Measurements from ENCODE around the gene AGRP.

AGRP gene

DNA sequence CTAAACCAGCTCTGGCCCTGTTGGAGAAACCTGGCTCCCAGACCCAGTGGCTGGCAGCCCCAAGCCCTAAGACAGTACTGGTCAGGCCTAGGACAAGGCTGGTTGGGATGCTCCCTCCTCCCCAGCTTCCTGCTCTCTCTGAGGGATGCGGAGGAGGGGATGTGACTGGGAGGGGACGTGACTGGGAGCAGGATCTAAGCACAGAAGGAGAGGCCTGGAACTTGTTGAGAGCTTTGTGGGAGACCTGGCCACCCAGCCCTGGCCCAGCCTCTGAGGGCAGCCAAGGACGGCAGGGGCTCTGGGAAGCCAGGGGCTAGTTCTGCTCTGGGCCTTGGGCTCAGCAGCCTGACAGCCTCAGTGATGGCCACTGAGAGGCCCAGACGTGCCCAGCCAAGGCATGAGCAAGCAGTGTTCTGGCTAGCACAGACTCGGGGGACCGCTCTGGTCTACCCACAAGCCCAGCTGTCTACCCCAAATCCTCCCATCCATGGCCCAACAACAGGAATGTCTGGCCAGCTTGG, 25.2 kb downstream of the AGRP start:
- Mint-ChIP-seq H3K27ac (peak overlapping the region; percentile 64), H3K27me3 (ENCODE audit: low read depth, poor library complexity) (peaks cover 4% of the 10 kb centered on the region), H3K9me3 (no peaks in the 10 kb centered on the region), H3K4me1 (peaks cover 70% of the 10 kb centered on the region), H3K4me3 (no peak overlapping the region), H3K36me3 (ENCODE audit: low read depth) (no peaks in the 10 kb centered on the region)
- TF ChIP-seq, protein P1, sequence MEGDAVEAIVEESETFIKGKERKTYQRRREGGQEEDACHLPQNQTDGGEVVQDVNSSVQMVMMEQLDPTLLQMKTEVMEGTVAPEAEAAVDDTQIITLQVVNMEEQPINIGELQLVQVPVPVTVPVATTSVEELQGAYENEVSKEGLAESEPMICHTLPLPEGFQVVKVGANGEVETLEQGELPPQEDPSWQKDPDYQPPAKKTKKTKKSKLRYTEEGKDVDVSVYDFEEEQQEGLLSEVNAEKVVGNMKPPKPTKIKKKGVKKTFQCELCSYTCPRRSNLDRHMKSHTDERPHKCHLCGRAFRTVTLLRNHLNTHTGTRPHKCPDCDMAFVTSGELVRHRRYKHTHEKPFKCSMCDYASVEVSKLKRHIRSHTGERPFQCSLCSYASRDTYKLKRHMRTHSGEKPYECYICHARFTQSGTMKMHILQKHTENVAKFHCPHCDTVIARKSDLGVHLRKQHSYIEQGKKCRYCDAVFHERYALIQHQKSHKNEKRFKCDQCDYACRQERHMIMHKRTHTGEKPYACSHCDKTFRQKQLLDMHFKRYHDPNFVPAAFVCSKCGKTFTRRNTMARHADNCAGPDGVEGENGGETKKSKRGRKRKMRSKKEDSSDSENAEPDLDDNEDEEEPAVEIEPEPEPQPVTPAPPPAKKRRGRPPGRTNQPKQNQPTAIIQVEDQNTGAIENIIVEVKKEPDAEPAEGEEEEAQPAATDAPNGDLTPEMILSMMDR (IDR thresholded peaks at IDR 0.05): no peak
- DNase-seq: no peak

DNA sequence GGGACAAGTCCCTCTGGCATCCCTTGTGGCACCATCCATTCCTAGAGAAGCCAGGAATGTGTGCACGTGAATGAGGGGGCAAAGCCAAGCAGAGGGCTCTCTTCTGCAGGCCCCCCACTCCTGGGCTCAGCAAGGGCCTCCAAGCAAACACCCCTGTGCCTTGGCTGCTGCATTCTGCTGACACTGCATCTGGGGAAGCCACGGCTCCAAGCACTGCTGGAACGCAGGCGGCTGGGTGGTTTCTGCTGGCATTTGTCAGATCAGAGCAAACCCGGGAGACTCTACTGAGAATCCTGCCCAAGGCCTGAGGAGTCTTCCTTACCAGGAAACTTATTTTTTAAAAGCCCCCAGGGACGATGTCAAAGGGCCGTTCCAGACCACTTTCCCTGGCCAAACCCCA, 25.7 kb downstream of the AGRP start:
- H3K27ac Mint-ChIP-seq: no peak overlapping the region
- H3K36me3 Mint-ChIP-seq (ENCODE audit: low read depth): no peaks in the 10 kb centered on the region
- peaks cover 70% of the 10 kb centered on the region for H3K4me1 Mint-ChIP-seq
- no peak overlapping the region for H3K4me3 Mint-ChIP-seq
- TF ChIP-seq, protein P1 (IDR thresholded peaks at IDR 0.05): no peak
- H3K27me3 Mint-ChIP-seq (ENCODE audit: low read depth, poor library complexity): peaks cover 3% of the 10 kb centered on the region
- no peaks in the 10 kb centered on the region for H3K9me3 Mint-ChIP-seq
- DNase-seq: no peak

DNA sequence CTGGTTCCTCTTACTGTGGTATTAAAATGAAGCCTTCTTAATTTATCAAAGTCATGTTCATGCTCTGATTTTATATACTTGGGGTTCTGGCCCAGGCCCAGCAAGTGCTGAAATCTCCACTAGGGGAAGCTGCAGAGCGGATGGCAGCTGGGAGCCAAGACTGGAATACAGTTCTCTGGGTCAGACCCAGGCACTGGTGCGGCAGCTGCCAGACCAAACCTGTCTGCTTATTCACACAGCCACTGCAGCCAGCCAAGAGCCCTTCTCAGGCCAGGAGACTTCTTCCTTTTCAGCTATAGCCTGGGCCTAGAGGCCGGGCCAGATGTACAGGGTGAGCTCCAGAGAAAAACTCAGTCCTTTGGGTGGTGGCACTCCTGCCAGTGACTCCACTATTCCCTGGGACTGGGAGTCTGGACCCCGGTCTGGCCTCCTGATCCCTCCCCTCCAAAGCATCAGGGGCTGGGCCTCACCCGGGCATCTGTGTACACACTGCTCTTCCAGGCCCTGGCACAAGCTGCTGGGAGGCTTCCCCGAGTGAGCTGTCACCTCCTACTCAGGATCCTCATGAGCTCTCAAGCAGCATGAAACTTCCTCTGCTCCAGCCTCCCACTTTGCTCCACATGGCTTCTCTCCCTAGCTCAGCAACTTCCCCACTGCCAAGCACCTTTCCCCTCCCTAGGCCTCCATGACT, 26.8 kb downstream of the AGRP start:
- no peak overlapping the region for H3K4me3 Mint-ChIP-seq
- H3K4me1 Mint-ChIP-seq: peaks cover 70% of the 10 kb centered on the region
- peak overlapping the region; percentile 84 for H3K27ac Mint-ChIP-seq
- TF ChIP-seq, protein P1 (IDR thresholded peaks at IDR 0.05): peak; percentile 20
- no peaks in the 10 kb centered on the region for H3K9me3 Mint-ChIP-seq
- peaks cover 3% of the 10 kb centered on the region for H3K27me3 Mint-ChIP-seq (ENCODE audit: low read depth, poor library complexity)
- no peak for DNase-seq
- H3K36me3 Mint-ChIP-seq (ENCODE audit: low read depth): no peaks in the 10 kb centered on the region

DNA sequence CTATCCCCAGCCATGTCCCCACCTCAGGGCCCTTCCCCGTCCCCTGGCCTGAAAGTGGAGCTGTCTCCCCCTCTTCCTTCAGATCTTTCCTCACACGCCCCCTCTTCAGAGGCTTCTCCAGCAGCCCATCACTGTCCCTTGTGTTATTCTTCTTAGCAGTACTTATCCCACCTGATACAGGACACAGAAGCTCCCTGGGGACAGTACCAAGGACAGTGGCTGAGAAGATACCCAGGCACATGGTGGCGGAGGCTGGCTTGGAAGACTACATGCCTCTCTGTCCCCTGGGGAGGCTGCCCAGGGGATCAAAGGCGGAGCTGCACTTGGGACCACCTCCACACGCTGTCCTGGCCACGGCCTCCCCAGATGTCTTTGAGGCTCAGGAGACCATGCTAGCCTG, 28.5 kb downstream of the AGRP start:
- no peak overlapping the region for H3K4me3 Mint-ChIP-seq
- DNase-seq: no peak
- TF ChIP-seq, protein P1 (IDR thresholded peaks at IDR 0.05): no peak
- H3K9me3 Mint-ChIP-seq: no peaks in the 10 kb centered on the region
- H3K27ac Mint-ChIP-seq: no peak overlapping the region
- peaks cover 80% of the 10 kb centered on the region for H3K4me1 Mint-ChIP-seq
- peaks cover 3% of the 10 kb centered on the region for H3K27me3 Mint-ChIP-seq (ENCODE audit: low read depth, poor library complexity)
- H3K36me3 Mint-ChIP-seq (ENCODE audit: low read depth): peaks cover 7% of the 10 kb centered on the region

DNA sequence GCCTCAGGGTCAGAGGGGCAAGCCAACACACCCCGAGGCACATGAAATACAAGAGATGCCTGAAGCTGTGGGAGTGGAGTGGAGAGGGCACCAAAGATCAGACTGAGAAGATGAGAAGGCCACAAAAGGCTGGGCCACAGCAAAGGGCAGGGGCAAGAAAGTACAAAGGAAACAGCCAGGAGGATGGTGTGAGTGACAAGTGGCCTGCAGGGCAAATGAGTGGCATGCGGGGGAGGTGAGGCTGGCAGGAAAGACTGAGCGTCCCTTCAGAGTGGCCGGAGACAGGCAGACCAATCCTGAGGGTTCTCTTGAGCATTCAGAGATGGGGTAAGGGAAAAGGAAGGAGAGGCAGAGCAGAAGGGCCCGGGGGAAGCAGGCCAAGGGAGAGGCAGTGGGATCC, 29.2 kb downstream of the AGRP start:
- Mint-ChIP-seq H3K4me3 (peak overlapping the region; percentile 20), H3K27me3 (ENCODE audit: low read depth, poor library complexity) (peaks cover 8% of the 10 kb centered on the region), H3K4me1 (peaks cover 82% of the 10 kb centered on the region), H3K9me3 (no peaks in the 10 kb centered on the region), H3K36me3 (ENCODE audit: low read depth) (peaks cover 14% of the 10 kb centered on the region), H3K27ac (peak overlapping the region; percentile 92)
- TF ChIP-seq, protein P1 (IDR thresholded peaks at IDR 0.05): no peak
- DNase-seq: no peak

Measured in nephron progenitor cell (in vitro differentiated cells).